Nephron progenitor cell (in vitro differentiated cells): ENCODE measurements around the gene MAGEA4.

ENCODE experiments used
- DNase-seq: peaks from one replicate; pipeline ENCODE4 v3.0.0; 2021
- H3K27ac Mint-ChIP-seq: 2 replicates; pipeline ENCODE4 v1.8.0; 2021; ENCODE audit warnings: mild to moderate bottlenecking, moderate library complexity, mixed read lengths
- H3K27me3 Mint-ChIP-seq: 2 replicates; pipeline ENCODE4 v1.8.0; 2021; ENCODE audit warnings: mild to moderate bottlenecking, low read depth, mixed read lengths; ENCODE audit not compliant: poor library complexity
- H3K36me3 Mint-ChIP-seq: 2 replicates; pipeline ENCODE4 v1.8.0; 2021; ENCODE audit warnings: low read depth, mixed read lengths
- H3K4me1 Mint-ChIP-seq: 2 replicates; pipeline ENCODE4 v1.8.0; 2021; ENCODE audit warnings: mixed read lengths
- H3K4me3 Mint-ChIP-seq: 2 replicates; pipeline ENCODE4 v1.8.0; 2021; ENCODE audit warnings: mild to moderate bottlenecking, moderate library complexity, mixed read lengths
- H3K9me3 Mint-ChIP-seq: 2 replicates; pipeline ENCODE4 v1.8.0; 2021; ENCODE audit warnings: mild to moderate bottlenecking, moderate library complexity, mixed read lengths
- TF ChIP-seq, protein P1 (sequence below): fragments of 200-600 bp; sonication (generic); IDR thresholded peaks from 2 replicates; pipeline ENCODE4 v1.5.0; 2021; ENCODE audit warnings: antibody characterized with exemption

Gene MAGEA4

DNA sequence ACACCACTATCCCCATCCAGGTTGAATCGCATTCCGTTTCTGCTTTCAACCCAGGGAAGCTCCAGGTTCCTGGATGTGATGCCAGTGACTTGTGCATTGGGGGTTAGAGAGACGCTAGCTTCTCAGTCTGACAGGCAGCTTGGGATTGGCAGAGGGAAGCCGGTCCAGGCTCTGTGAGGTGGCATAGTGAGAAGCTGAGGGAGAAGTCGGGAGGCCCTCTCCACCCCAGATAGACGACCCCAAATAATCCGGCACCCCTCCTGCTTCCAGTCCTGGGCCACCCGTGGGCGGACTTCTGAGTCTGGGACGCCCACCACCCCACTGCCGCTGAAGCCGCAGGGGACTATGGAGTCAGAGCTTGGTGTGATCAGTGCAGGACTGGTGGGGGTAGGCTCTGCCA is 7.4 kb downstream of the MAGEA4 start:
- no peaks in the 10 kb centered on the region for H3K4me1 Mint-ChIP-seq
- no peak overlapping the region for H3K27ac Mint-ChIP-seq
- TF ChIP-seq, protein P1, sequence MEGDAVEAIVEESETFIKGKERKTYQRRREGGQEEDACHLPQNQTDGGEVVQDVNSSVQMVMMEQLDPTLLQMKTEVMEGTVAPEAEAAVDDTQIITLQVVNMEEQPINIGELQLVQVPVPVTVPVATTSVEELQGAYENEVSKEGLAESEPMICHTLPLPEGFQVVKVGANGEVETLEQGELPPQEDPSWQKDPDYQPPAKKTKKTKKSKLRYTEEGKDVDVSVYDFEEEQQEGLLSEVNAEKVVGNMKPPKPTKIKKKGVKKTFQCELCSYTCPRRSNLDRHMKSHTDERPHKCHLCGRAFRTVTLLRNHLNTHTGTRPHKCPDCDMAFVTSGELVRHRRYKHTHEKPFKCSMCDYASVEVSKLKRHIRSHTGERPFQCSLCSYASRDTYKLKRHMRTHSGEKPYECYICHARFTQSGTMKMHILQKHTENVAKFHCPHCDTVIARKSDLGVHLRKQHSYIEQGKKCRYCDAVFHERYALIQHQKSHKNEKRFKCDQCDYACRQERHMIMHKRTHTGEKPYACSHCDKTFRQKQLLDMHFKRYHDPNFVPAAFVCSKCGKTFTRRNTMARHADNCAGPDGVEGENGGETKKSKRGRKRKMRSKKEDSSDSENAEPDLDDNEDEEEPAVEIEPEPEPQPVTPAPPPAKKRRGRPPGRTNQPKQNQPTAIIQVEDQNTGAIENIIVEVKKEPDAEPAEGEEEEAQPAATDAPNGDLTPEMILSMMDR, result no peak
- peaks cover 23% of the 10 kb centered on the region for H3K9me3 Mint-ChIP-seq
- no peak overlapping the region for H3K4me3 Mint-ChIP-seq
- H3K36me3 Mint-ChIP-seq, result no peaks in the 10 kb centered on the region
- DNase-seq, result no peak
- no peaks in the 10 kb centered on the region for H3K27me3 Mint-ChIP-seq

DNA sequence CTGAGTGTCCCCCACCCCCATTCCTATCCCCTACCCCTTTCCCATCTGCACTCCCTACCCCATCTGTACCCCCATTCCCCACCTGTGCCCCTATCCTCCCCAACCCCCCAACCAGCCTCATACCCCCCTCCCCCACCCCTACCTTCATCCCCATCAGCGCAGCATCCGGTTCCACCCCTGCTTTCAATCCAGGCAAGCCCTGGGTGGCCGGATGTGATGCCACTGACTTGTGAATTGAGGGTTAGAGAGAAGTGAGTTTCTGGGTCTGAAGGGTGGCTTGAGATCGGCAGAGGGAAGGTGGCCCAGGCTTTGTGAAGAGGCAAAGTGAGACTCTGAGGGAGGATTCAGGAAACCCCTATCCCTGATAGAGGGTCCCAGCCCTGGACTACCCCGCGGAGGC is 7.8 kb downstream of the MAGEA4 start:
- H3K9me3 Mint-ChIP-seq, result peaks cover 27% of the 10 kb centered on the region
- H3K27ac Mint-ChIP-seq, result no peak overlapping the region
- no peak for DNase-seq
- TF ChIP-seq, protein P1, result no peak
- H3K4me1 Mint-ChIP-seq, result no peaks in the 10 kb centered on the region
- no peaks in the 10 kb centered on the region for H3K27me3 Mint-ChIP-seq
- no peaks in the 10 kb centered on the region for H3K36me3 Mint-ChIP-seq
- H3K4me3 Mint-ChIP-seq, result no peak overlapping the region

GRCh38 chrX:151921292-151921691 is 8.6 kb downstream of the MAGEA4 start:
- Mint-ChIP-seq H3K4me3 (no peak overlapping the region), H3K27me3 (no peaks in the 10 kb centered on the region), H3K9me3 (peaks cover 28% of the 10 kb centered on the region), H3K4me1 (no peaks in the 10 kb centered on the region), H3K36me3 (no peaks in the 10 kb centered on the region), H3K27ac (no peak overlapping the region)
- TF ChIP-seq, protein P1, result no peak
- no peak for DNase-seq

GRCh38 chrX:151921866-151922265 is 9.2 kb downstream of the MAGEA4 start:
- Mint-ChIP-seq H3K4me3 (no peak overlapping the region), H3K4me1 (no peaks in the 10 kb centered on the region), H3K9me3 (peaks cover 28% of the 10 kb centered on the region), H3K36me3 (no peaks in the 10 kb centered on the region), H3K27ac (no peak overlapping the region), H3K27me3 (peaks cover 5% of the 10 kb centered on the region)
- DNase-seq, result no peak
- TF ChIP-seq, protein P1, result no peak

- Mint-ChIP-seq H3K27ac (no peak overlapping the region), H3K36me3 (no peaks in the 10 kb centered on the region), H3K27me3 (peaks cover 5% of the 10 kb centered on the region), H3K4me3 (no peak overlapping the region), H3K4me1 (no peaks in the 10 kb centered on the region), H3K9me3 (peaks cover 33% of the 10 kb centered on the region)
- no peak for DNase-seq
- TF ChIP-seq, protein P1, result no peak
Measured at GRCh38 chrX:151922692-151923091, 10.0 kb downstream of the MAGEA4 start.

- DNase-seq, result no peak
- Mint-ChIP-seq H3K4me3 (no peak overlapping the region), H3K27ac (no peak overlapping the region), H3K4me1 (no peaks in the 10 kb centered on the region), H3K36me3 (no peaks in the 10 kb centered on the region), H3K27me3 (peaks cover 5% of the 10 kb centered on the region), H3K9me3 (peaks cover 33% of the 10 kb centered on the region)
- TF ChIP-seq, protein P1, result no peak
Measured at GRCh38 chrX:151923648-151924047, 11.0 kb downstream of the MAGEA4 start.
